Tibial nerve (tissue), 4 donors: ENCODE measurements around the gene EML1. TPM values are rescaled to one million over a fixed set of nuclear protein-coding genes. Genes with fewer than 3 reads are reported as not detected.

Experiments used
- DNase-seq, 2 donors: peaks; one replicate each; pipeline ENCODE4 v3.0.0-alpha.2; 2019; ENCODE audit warnings: low spot score in 2 of 2
- H3K27ac ChIP-seq, 4 donors: fragments of 200-600 bp; sonication (generic) in 3 of 4; one replicate each; pipeline ENCODE4 v1.5.1; 2017 to 2019; ENCODE audit warnings: mild to moderate bottlenecking in 1 of 4
- H3K27me3 ChIP-seq, 2 donors: fragments of 200-600 bp; sonication (generic) in 1 of 2; one replicate each; pipeline versions ENCODE4 v1.5.1 to v1.6.0; 2017 to 2019
- H3K36me3 ChIP-seq, 3 donors: fragments of 200-600 bp; sonication (generic); one replicate each; pipeline ENCODE4 v1.5.1; 2018 to 2019
- H3K4me1 ChIP-seq, 4 donors: fragments of 200-600 bp; sonication (generic) in 3 of 4; one replicate each; pipeline ENCODE4 v1.5.1; 2017 to 2019
- H3K4me3 ChIP-seq, 4 donors: fragments of 200-600 bp; sonication (generic) in 3 of 4; one replicate each; pipeline ENCODE4 v1.5.1; 2017 to 2019; ENCODE audit warnings: mild to moderate bottlenecking in 1 of 4, moderate library complexity in 1 of 4
- H3K9me3 ChIP-seq, 4 donors: fragments of 200-600 bp; sonication (generic) in 3 of 4; one replicate each; pipeline ENCODE4 v1.5.1; 2017 to 2019
- CTCF ChIP-seq, 5 experiments: fragments of 200-600 bp in 3 of 5; fragments of 450-650 bp in 2 of 5; sonication (generic) in 3 of 5; IDR thresholded peaks; one replicate each; pipeline ENCODE4 v1.5.1; 2016 to 2019; ENCODE audit warnings: antibody characterized with exemption in 5 of 5, mild to moderate bottlenecking in 3 of 5, moderate library complexity in 2 of 5
- EP300 ChIP-seq, 2 donors: sonication (generic); formaldehyde crosslinking; IDR thresholded peaks; one replicate each; pipeline ENCODE4 v1.6.1; 2017; ENCODE audit warnings: antibody characterized with exemption in 2 of 2, mild to moderate bottlenecking in 1 of 2
- POLR2A ChIP-seq, 2 donors: fragments of 450-650 bp; IDR thresholded peaks; one replicate each; pipeline ENCODE4 v1.6.1; 2017; ENCODE audit warnings: antibody characterized with exemption in 2 of 2, mild to moderate bottlenecking in 2 of 2, moderate library complexity in 2 of 2
- WGBS, 2 donors: methylation state at CpG; one replicate each; pipeline ENCODE4 v1.1.5; 2018; 5-methylcytosine and 5-hydroxymethylcytosine counted together
- small RNA-seq: library from RNA; depleted of rRNA; stranded (forward); fragments of <200 nt; gene quantifications from one replicate; pipeline ENCODE3, GENCODE V24; 2016
- total RNA-seq, 4 donors: library from RNA; depleted of rRNA; stranded (reverse); fragments of >200 nt; gene quantifications; one replicate each; pipeline ENCODE4 v1.1.0, GENCODE V29; 2016

EML1 gene
- total RNA-seq, 4 donors from 2014 or later = 32.4 to 82.8 (median 55.2) TPM

- Histone ChIP-seq H3K36me3 (no peaks in the 10 kb centered on the region), H3K27me3 (no peaks in the 10 kb centered on the region), H3K27ac (no peak overlapping the region), H3K9me3 (no peaks in the 10 kb centered on the region), H3K4me1 (peaks cover 0 to 16% (median 0%) of the 10 kb centered on the region in 4 donors), H3K4me3 (no peak overlapping the region)
- TF ChIP-seq POLR2A (IDR thresholded peaks at IDR 0.05) (no peak), CTCF (IDR thresholded peaks at IDR 0.05) (no peak), EP300 (IDR thresholded peaks at IDR 0.05) (no peak)
- DNase-seq = no peak
- 85 to 97% methylated on average over 2 of the region's 2 CpGs for WGBS, 2 donors
These were observed 193.2 kb downstream of the EML1 start for GRCh38 chr14:99986396-99986795.

- TF ChIP-seq EP300 (IDR thresholded peaks at IDR 0.05) = no peak
- no peak for TF ChIP-seq CTCF (IDR thresholded peaks at IDR 0.05)
- TF ChIP-seq POLR2A (IDR thresholded peaks at IDR 0.05) = no peak
- 89 to 91% methylated on average over 3 of the region's 3 CpGs for WGBS, 2 donors
- Histone ChIP-seq H3K27ac (no peak overlapping the region), H3K36me3 (no peaks in the 10 kb centered on the region), H3K27me3 (no peaks in the 10 kb centered on the region), H3K9me3 (no peaks in the 10 kb centered on the region), H3K4me3 (no peak overlapping the region), H3K4me1 (peaks cover 0 to 7% (median 0%) of the 10 kb centered on the region in 4 donors)
- no peak for DNase-seq
These were observed 195.8 kb downstream of the EML1 start for GRCh38 chr14:99989032-99989431.

GRCh38 chr14:99990268-99991170 lies 197.3 kb downstream of the EML1 start:
- DNase-seq = no peak
- Histone ChIP-seq H3K9me3 (no peaks in the 10 kb centered on the region), H3K4me1 (peaks cover 0 to 7% (median 0%) of the 10 kb centered on the region in 4 donors), H3K4me3 (no peak overlapping the region), H3K36me3 (no peaks in the 10 kb centered on the region), H3K27ac (no peak overlapping the region), H3K27me3 (no peaks in the 10 kb centered on the region)
- 70 to 73% methylated on average over 7 of the region's 7 CpGs for WGBS, 2 donors
- TF ChIP-seq POLR2A (IDR thresholded peaks at IDR 0.05) (no peak), EP300 (IDR thresholded peaks at IDR 0.05) (no peak), CTCF (IDR thresholded peaks at IDR 0.05) (no peak)

GRCh38 chr14:99991331-99991730 lies 198.1 kb downstream of the EML1 start:
- H3K27ac ChIP-seq = no peak overlapping the region
- peaks cover 0 to 7% (median 0%) of the 10 kb centered on the region in 4 donors for H3K4me1 ChIP-seq
- WGBS, 2 donors = 46 to 47% methylated on average over 7 of the region's 7 CpGs
- TF ChIP-seq POLR2A (IDR thresholded peaks at IDR 0.05) (no peak), CTCF (IDR thresholded peaks at IDR 0.05) (no peak)
- no peak overlapping the region for H3K4me3 ChIP-seq
- H3K27me3 ChIP-seq = no peaks in the 10 kb centered on the region
- H3K9me3 ChIP-seq = no peaks in the 10 kb centered on the region
- no peaks in the 10 kb centered on the region for H3K36me3 ChIP-seq
- no peak for DNase-seq

Small RNA genes lying within 50 kb of the gene (small RNA-seq; reads per million reads assigned to genes)
- gene RNU1-47P = not detected

Other genes starting within 250 kb of the EML1 start
- gene CCDC85C, start 189.2 kb upstream of the EML1 start, total RNA-seq = 1 to 10 TPM in 2 of 4 donors, under 1 TPM in 2; 0.60 to 4.6 (median 1.8) TPM
- gene HHIPL1, start 148.3 kb upstream of the EML1 start, total RNA-seq = 1 to 10 TPM; 2.6 to 3.9 (median 3.1) TPM
- 1 to 10 TPM; 1.2 to 3.7 (median 1.4) TPM for gene CYP46A1, start 109.1 kb upstream of the EML1 start, total RNA-seq